Panc1 (cell line): Measurements from ENCODE around the gene HOXA11. TPM values are rescaled to one million over a fixed set of nuclear protein-coding genes. Genes with fewer than 3 reads are reported as not detected.

ENCODE experiments used
- ATAC-seq: fragments of 200-7000 bp; cut with Tn5 transposase; 2 replicates; pipeline ENCODE4 v1.9.1; 2020; ENCODE audit warnings: mild to moderate bottlenecking, moderate library complexity
- BruUV-seq: library from RNA; stranded (reverse); fragments of 400-500 nt; replicated peaks from 2 replicates; lab custom pipeline; 2021; lab: Mats Ljungman, UMichigan
- CTCF ChIA-PET: fragments of 300-600 bp; sonication (Branson Sonifier 250); formaldehyde crosslinking; loops from one replicate; lab custom pipeline; 2022; ENCODE audit warnings: antibody characterized with exemption; lab: Charles Lee
- POLR2A ChIA-PET: fragments of 300-600 bp; sonication (Branson Sonifier 250); formaldehyde crosslinking; loops from one replicate; lab custom pipeline; 2022; ENCODE audit warnings: antibody characterized with exemption; lab: Charles Lee
- DNase-seq: peaks from one replicate; pipeline ENCODE4 v3.0.0-alpha.2; 2010; ENCODE audit warnings: low read depth, low spot score
- H3K27ac ChIP-seq: 2 replicates; pipeline ENCODE4 v1.5.1; 2011; ENCODE audit warnings: mild to moderate bottlenecking, low read length, inconsistent platforms
- H3K27me3 ChIP-seq: fragments of 200-500 bp; sonication (Bioruptor generic); 2 replicates; pipeline ENCODE4 v1.6.0; 2014; ENCODE audit warnings: low read length, inconsistent platforms; ENCODE audit not compliant: control insufficient read depth, insufficient read depth
- H3K36me3 ChIP-seq: fragments of 200-500 bp; sonication (Bioruptor generic); 2 replicates; pipeline ENCODE4 v1.5.1; 2014; ENCODE audit warnings: inconsistent platforms, mild to moderate bottlenecking, low read length, moderate library complexity; ENCODE audit not compliant: control insufficient read depth, insufficient read depth
- H3K4me1 ChIP-seq: 2 replicates; pipeline ENCODE4 v1.5.1; 2011; ENCODE audit warnings: inconsistent platforms, mild to moderate bottlenecking, low read length, moderate library complexity; ENCODE audit not compliant: control insufficient read depth, insufficient read depth
- H3K4me3 ChIP-seq, 2 experiments: 2 replicates each; pipeline ENCODE4 v1.5.1; 2011 to 2012; ENCODE audit warnings: low read depth in 2 of 2, low read length in 2 of 2, mild to moderate bottlenecking in 2 of 2, inconsistent platforms in 1 of 2, moderate library complexity in 1 of 2
- H3K9me3 ChIP-seq: fragments of 200-500 bp; sonication (Bioruptor generic); 2 replicates; pipeline ENCODE4 v1.5.1; 2014; ENCODE audit warnings: low read depth, mild to moderate bottlenecking, inconsistent platforms, low read length, moderate library complexity; ENCODE audit not compliant: control insufficient read depth, insufficient read depth
- CTCF ChIP-seq: fragments of 450-650 bp; IDR thresholded peaks from 2 replicates; pipeline ENCODE4 v1.5.1; 2017; ENCODE audit warnings: mild to moderate bottlenecking
- POLR2AphosphoS5 ChIP-seq: IDR thresholded peaks from 2 replicates; pipeline ENCODE4 v1.6.1; 2012; ENCODE audit warnings: mild to moderate bottlenecking, low read depth, low read length, moderate library complexity
- REST ChIP-seq, 2 experiments: IDR thresholded peaks; 2 replicates each; pipeline ENCODE4 v1.6.1; 2011 to 2012; ENCODE audit warnings: low read depth in 2 of 2, control low read depth in 1 of 2, low read length in 1 of 2, mild to moderate bottlenecking in 1 of 2, moderate library complexity in 1 of 2; ENCODE audit not compliant: insufficient read depth in 1 of 2
- SIN3A ChIP-seq: IDR thresholded peaks from 2 replicates; pipeline ENCODE4 v1.6.1; 2012; ENCODE audit warnings: low read depth, mild to moderate bottlenecking, low read length, moderate library complexity, borderline replicate concordance; ENCODE audit not compliant: insufficient read depth
- TCF7L2 ChIP-seq: IDR thresholded peaks from 2 replicates; pipeline ENCODE4 v1.6.1; 2011; ENCODE audit warnings: mild to moderate bottlenecking, low read depth, low read length, inconsistent platforms
- in situ Hi-C: cut with HindIII; loops from 2 replicates; pipeline ENCODE4 v1.10.0; 2016; ENCODE audit warnings: low sequenced_read_pairs, low pct_unique_long_range_greater_than_20kb
- intact Hi-C: fragments of 100-400 bp; cut with micrococcal nuclease; formaldehyde crosslinking; loops from one replicate; pipeline ENCODE4 v1.10.0; 2022; ENCODE audit not compliant: unreplicated experiment
- total RNA-seq: library from RNA; stranded (reverse); gene quantifications from one replicate; pipeline ENCODE4 v1.2.1, GENCODE V29; 2021; ENCODE audit not compliant: unreplicated experiment

HOXA11 gene
- total RNA-seq, 1 experiment from 2014 or later: 0.57 TPM

GRCh38 chr7:27221201-27221797, 36.3 kb upstream of the HOXA11 start:
- Histone ChIP-seq H3K9me3 (no peaks in the 10 kb centered on the region), H3K4me3 (no peak overlapping the region), H3K27ac (no peak overlapping the region), H3K36me3 (no peaks in the 10 kb centered on the region), H3K27me3 (peaks cover 20% of the 10 kb centered on the region), H3K4me1 (peaks cover 3% of the 10 kb centered on the region; the same call in 1 of the 2 replicates)
- ATAC-seq (no peak), DNase-seq (no peak)
- TF ChIP-seq REST (IDR thresholded peaks at IDR 0.05; ENCODE audit: insufficient read depth in 1 of 2, low read depth in 2 of 2, low read length in 1 of 2) (no peak), CTCF (no peak), POLR2AphosphoS5 (no peak), TCF7L2 (no peak), SIN3A (no peak)
- no TSS peak for BruUV-seq
- in situ Hi-C loops: no loop called here
- ChIA-PET CTCF (interaction anchor here (1.0 kb wide), 1 partner anchor 297 kb away, joined by 3 read pairs; no protein-coding TSS in a partner anchor), POLR2A (no interaction called here)
- intact Hi-C loops: loop anchor here (5.0 kb wide), 1 partner anchor 356 kb away; no protein-coding TSS in a partner anchor

- H3K27ac ChIP-seq: no peak overlapping the region
- no peak for DNase-seq
- no peak for TF ChIP-seq CTCF
- ChIA-PET CTCF (interaction anchor here (0.6 kb wide), 1 partner anchor 701 kb away, joined by 6 read pairs; no protein-coding TSS in a partner anchor), POLR2A (no interaction called here)
- in situ Hi-C loops: no loop called here
- no peaks in the 10 kb centered on the region for H3K36me3 ChIP-seq
- peaks cover 20% of the 10 kb centered on the region for H3K27me3 ChIP-seq
- ATAC-seq: no peak
- BruUV-seq: no TSS peak
- H3K9me3 ChIP-seq: no peaks in the 10 kb centered on the region
- no peak overlapping the region for H3K4me3 ChIP-seq
- H3K4me1 ChIP-seq: peaks cover 3% of the 10 kb centered on the region; the same call in 1 of the 2 replicates
- intact Hi-C loops: loop anchor here (5.0 kb wide), 1 partner anchor 357 kb away; no protein-coding TSS in a partner anchor
Observed at GRCh38 chr7:27220440-27220955, 35.5 kb upstream of the HOXA11 start.
